HG02885 (cell line): Measurements from ENCODE around the gene DNMT3A.
A peak's percentile ranks its signal among the peaks of the same experiment; 100 is the strongest.
"Not testable (repeated sequence)": the region's sequence is repeated elsewhere in the genome, so short reads cannot be mapped to it uniquely, and the experiment has no call there.

Source experiments
- ATAC-seq: cut with Tn5 transposase; IDR thresholded peaks from one replicate; pipeline ENCODE4 v1.9.1; 2021; ENCODE audit warnings: mild to moderate bottlenecking; ENCODE audit not compliant: unreplicated experiment, poor library complexity

The DNMT3A gene

DNA sequence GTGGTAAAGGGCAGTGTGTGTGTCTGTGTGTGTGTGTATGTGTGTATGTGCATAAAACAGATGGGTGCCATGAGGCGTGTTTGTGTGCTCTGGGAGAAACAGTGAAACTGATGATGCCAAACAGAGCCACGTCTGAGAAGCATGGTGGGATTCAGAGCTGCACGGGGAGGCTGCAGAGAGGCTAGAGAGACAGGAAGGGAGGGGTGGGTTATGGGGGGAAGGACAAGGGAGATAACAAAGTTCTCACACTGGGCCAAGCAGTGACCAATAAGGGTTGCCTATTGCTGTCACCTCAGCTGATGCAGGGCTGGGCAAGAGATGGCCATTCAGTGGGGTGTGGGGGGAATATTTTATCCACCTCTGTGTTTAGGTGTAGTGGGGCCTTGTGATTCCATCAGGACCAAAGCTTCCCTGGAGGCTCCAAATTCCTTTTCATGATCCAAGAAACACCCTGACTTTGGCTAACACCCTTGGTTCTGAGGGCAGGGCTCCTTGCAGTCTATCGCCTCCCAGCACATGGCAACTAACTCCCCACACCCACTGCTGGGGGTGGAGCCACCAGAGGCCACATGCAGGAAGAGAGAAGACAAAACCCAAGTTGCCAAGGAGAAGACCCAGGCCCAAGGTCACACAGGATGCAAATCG is 119.1 kb downstream of the DNMT3A start:
- ATAC-seq: no peak

DNA sequence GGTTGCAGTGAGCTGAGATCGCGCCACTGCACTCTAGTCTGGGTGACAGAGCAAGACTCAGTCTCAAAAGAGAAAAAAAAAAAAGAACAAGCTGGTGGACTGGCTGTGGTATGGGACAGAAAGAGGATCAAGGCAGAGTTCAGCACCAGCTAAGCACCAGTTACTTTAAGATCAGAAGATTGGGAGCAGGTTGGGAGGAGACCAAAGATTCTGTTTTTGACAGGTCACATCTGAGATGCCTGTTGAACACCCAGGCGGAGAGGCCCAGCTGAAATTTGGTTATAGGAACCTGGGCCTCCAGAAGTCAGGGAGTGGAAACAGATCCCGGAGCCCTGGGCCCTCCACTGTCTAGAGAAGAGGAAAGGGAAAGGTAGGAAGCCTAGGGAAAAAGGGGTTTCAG is 120.1 kb downstream of the DNMT3A start:
- no peak for ATAC-seq

DNA sequence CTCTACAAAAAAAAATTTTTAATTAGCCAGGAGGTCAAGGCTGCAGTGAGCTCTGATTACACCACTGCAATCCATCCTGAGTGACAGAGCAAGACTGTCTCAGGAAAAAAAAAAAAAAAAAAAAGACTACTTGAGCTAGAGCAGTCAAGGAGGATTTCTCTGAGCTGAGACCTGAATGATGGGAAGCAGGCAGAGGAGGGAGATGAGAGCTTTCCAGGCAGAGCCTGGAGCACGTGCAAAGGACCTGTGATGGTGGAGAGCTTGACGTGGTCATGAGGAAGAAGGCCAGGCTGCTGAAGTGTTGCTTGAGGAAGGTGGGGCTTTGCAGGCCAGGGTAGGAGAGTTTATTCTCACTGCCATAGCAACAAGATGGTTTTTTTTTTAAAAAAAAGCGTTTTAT is 121.4 kb downstream of the DNMT3A start:
- no peak for ATAC-seq

DNA sequence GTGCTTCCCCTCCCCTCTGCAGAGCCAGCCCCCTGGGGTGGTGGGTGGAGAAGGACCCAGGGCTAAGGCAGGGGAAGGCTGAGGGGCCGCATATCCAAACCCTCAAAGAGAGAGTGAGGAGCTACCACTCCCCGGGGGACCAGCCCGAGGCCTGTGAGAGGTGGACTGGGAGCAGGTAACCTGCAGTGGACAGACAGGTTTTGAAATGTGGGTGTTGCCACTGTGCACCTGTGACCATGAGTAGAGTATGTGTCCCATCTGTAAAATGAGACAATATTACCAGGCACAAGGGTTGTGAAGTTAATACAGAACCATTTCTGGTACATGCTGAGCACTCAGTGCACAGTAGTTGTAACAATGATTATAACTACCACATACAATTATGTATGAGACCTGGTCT is 122.1 kb downstream of the DNMT3A start:
- no peak for ATAC-seq

DNA sequence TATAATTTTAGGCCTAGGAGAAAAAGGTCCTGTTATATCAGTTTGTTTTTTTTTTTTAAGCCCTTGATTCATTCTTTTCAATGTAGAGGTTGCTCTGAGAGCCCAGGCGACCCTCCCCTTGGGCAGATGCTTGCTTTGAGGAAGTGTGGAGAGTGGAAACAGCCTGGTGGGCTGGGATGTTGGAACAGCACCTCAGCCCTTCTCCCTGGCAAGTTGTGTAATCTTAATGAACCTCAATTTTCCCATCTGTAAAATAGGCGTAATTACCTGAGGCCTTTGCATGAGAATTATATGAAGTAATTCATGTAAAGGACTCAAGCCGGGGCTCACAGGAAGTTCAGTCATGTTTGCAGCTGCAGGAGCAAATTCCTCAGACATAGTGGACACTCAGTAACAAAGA is 123.6 kb downstream of the DNMT3A start:
- ATAC-seq: no peak

DNA sequence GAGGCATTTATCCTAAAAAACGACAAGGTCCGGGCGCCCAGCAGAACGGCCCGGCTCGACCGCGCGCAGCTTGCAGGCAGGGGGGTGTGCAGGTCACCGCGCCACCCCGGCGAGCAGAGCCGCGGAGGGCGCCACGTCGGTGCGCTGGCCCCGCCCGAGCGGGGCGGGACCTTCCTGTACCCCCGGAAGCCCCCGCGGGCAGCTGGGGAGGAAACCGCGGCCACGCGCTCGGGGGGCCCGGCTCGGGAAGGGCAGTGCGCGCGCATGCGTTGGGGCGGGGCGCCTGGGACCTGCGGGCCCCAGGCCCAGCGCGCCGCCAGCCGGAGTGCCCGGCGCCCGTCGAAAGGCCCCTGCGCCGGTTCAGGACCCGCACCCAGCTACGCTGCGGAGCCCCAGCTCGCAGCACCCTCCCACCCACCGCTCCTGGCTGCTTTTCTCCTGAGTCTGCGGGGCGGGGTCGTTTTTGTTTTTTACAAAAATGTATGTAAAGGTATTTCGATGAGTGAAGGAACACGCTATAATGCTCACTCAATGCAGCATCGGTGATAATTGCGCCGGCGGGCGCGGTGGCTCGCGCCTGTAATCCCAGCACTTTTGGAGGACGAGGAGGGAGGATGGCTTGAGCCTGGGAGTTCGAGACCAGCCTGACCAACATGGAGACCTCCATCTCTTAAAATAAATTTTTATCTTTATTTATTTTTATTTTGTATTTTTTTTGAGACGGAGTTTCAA is 125.6 kb downstream of the DNMT3A start:
- peak; percentile 86 for ATAC-seq

DNA sequence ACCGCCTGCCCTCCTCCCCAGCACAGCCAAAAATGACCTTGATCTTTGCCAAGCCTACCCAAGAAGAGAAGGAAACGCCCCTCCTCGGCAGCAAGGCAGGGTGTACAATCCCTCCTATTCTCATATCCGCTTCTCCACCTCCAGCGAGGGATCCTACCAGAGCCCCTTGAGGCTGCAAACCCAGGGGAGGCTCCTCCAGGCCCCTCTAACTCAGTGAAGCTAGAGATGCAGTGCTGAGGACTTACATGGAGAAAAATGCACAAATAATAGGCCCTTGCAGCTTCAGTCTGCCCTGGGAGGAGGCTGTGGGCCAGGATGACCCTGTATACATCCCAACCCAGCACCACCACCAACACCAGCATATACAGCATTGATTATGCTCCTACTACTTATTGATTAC is 126.5 kb downstream of the DNMT3A start:
- ATAC-seq: no peak

DNA sequence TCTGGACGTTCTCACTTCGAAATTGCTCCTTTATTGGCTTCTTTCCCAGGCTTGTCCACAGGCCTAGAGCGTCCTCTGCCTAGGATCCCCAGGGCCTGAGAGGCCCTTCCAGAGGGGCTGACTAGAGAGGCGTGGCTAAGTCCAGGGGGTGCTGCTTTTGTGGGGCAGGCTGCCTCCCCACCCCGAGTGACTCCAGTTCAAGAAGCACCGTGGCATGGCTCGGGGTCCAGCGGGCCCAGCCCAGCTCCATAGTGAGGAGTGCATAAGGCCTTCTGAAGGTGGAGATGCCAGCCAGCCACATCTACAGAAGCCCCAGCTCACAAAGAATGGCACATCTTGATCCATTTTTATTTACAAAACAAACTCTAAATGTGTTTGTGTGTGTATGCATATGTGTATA is 128.5 kb downstream of the DNMT3A start:
- no peak for ATAC-seq

DNA sequence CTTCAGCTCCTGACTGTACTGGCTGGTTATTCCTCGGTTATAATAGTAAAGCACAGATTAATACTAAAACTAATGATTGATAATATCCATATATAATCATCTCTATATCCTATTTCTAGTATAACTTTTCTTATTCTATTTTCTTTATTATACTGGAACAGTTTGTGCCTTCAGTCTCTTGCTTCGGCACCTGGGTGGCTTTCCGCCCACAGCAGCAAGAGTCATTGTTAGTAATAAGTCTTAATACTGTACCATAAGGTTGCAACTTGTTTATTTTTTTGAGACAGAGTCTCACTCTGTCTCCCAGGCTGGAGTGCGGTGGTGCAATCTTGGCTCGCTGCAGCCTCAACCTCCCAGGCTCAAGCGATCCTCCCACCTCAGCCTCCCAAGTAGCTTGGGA is 130.8 kb downstream of the DNMT3A start:
- not testable (repeated sequence) for ATAC-seq

DNA sequence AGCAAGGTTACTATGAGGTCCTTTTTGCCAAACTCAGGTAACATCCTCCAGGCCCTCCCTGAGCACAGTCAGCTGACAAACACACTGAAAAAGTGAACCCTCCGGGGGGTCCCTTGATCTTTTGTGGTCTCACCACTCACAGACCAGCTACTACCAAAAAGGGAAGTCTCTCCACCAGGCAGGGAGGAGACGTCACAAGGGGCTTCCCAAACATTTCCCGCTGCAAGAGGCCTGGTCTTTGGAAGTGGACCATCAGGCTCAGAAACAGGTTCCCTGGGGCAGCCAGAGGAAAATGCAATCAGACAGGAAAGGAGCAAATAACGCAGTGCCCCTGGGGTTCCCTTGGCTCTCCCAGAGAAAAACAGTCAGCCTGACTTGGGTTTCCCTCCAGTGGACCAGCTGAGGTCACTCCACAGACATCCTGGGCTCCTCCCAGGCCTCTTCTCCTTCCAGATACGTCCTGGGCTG is 134.6 kb downstream of the DNMT3A start:
- no peak for ATAC-seq

DNA sequence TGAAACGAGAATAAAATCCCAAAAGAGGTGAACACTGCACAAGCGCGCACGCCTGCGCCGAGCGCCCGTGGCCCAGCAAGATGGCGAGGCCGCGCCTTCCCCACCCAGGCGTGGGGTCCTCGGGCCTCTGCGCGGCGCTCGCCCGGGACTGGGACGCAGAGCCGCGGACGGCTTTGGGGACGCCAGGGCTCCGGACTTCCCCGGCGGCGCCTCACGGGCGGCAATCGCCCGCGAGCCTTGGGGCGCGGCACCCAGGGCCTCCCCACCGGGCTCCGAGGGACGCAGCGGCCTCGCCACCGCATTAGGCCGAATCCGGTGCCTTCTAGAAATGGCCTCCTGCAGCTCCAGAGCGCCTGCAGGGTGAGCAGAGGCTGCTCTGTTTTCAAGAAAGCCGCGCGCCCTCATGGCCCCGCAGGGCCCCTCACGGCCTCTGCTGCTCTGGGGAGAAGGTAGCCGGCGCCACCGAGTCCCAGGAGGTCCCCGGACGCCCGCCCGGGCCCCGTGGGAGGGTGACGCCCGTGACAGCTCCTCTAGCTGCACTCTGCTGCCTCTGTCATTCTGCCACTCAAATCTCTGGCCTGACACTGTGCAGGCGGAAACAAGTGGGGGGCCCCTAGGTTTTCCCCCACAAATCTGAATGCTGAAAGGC is 137.4 kb downstream of the DNMT3A start:
- ATAC-seq: no peak

DNA sequence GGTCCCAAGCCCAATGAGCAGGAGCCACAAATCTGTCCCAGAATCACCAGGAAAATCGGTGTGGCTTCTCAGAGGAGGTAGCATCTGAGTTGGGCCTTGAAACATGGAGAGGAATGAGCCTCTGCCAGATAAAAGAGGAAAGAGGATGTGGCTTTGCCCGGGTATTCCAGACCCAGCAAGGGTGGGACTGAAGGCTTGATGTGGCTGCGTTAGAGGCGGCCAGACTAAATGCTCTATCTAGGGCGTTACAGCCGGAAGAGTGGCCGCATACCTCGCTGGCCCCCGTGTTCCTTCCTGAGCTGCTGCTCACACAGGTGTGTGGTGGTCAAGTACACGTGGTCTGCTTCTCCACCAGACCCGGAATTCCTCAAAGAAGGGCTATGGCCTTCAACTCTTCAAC is 139.4 kb downstream of the DNMT3A start:
- ATAC-seq: no peak

DNA sequence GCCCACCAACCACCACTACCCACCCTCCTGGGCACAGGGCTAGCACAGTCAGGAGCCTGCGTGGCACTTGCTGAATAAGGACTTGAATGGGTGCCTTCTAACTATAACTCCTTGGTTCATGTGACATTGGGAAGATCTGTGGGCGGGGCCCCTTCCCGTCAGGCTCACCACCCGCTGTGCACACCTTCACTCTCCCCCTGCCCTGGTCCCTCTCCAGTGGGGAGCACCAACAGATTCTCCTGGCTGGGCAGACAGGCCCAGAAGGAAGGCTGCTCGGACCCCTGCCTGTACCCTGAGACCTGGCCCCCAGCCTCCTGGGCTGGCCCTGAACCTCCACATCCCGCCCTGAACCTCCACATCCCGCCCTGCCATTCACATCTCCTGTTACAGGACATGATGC is 139.9 kb downstream of the DNMT3A start:
- no peak for ATAC-seq

DNA sequence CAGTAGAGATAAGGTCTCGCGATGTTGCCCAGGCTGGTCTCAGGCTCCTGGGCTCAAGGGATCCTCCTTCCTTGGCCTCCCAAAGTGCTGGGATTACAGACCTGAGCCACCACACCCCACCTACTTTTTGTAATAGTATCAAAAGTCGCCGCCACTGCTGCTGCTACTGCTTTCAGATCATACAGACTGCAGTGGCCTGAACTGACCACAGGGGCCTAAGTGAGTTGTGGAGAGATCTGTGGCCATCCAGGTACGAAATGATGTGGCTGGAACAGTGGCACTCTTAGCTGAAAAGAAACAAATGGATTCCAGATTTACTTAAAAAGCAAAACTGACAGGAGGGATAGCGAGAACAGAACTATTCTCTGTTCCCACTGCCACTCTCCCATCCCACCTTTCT is 140.5 kb downstream of the DNMT3A start:
- ATAC-seq: no peak

DNA sequence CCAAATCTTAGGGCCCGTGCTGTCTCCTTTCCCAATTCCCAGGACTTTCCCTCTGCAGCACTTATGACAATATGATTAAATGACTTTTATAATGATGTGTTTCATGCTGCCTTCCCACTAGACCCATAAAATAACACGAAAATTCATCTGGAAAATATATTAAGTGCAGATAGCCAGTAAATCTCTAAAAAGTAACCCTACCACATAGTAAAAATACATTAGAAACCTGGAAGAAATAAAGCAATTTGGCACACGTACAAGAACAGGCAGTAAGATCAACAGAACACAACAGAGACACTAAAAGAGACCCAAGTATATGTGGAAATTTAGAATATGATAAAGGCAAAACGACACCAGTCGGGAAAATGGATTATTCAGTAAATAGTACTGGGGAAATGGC is 143.1 kb downstream of the DNMT3A start:
- ATAC-seq: no peak

DNA sequence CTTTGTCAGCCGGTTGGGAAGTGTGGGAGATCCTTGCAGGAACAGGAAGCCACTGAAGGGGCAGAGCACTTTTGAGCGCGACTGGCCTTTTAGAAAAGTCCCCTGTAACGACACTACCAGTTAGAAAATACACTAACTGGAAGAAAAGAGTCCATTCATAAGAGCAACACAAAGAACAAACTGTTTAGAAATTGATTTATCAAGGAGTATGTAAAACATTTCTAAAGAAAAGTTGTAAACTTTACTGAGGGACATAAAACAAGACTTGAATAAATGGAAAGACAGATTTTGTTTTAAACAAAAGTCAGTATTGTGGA is 143.6 kb downstream of the DNMT3A start:
- no peak for ATAC-seq

DNA sequence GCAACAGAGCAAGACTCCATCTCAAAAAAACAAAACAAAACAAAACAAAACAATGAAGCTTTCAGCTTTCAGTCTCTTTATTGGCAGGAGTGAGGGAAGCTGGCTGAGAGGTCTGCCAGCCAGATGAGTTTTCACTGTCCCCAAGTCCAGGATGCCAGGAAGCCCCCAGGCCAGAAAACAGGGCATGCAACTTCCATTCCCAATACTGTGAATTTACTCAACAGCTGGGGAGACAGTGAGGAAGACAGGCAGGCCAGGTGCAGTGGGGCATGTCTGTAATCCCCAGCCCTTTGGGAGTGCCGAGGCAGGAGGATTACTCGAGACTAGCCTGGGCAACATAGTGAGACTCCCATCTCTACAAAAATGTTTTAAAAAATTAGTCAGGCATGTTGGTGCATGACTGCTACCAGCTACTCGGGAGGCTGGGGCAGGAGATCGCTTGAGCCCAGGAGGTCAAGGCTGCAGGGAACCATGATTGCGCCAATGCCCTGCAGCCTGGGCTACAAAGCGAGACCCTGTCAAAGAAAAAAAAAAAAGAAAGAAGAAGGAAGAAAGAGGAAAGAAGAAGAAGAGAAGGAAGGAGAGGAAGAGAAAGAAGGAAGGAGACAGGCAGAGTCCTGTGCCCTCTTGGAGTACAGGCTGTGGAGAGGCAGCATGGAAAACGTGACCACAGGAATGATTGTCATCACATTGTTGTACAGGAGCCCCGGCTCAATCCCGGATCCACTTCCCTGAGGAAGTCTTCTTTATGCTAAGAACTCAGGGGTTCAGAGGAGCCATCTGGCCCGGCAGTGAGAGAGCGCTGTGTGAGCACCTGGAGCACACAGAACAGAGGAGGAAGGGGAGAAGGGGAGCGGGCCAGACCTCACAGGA is 144.2 kb downstream of the DNMT3A start:
- ATAC-seq: no peak

DNA sequence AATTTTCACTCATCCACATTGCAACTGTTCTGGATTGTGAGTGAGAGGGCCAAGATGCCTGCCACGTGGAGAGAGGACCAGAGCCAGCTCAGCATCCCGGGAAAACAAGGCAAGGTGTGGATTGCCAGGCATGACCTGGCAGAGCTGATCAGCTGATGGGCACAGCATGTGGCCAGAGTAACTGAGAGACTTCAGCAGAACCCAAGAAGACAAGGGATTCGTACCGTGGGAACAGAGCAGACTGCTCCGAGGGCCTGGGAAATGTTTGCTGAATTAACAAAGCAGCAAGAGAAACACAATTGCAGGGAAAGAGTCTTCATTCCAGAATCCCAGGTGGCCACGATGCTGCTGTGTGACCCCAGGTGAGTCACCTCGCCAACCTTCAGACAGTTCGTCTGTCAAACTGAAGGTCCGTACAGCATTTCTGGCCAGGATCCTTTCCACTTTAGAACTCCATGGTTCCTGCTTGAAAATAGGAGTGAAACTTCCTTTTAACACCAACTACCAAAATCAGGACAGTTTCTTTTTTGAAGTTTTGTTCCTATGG is 147.1 kb downstream of the DNMT3A start:
- ATAC-seq: no peak

DNA sequence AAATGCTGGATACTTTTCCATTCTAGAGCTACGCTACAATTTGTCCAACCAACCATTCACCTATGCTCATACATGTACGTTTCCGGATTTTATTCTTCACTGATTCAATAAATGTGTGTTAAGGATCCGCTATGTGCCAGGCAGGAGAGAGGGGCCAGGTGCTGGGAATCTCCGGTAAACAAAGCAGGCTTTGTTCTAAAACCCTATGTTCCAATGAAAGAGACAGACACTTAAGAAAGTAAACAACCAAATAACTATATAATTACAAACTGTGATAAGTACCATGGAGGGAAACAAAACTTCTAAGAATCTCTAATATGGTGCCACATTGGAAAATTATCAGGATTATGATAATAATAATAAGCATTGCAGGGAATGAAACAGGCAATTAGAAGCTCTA is 151.2 kb downstream of the DNMT3A start:
- no peak for ATAC-seq

DNA sequence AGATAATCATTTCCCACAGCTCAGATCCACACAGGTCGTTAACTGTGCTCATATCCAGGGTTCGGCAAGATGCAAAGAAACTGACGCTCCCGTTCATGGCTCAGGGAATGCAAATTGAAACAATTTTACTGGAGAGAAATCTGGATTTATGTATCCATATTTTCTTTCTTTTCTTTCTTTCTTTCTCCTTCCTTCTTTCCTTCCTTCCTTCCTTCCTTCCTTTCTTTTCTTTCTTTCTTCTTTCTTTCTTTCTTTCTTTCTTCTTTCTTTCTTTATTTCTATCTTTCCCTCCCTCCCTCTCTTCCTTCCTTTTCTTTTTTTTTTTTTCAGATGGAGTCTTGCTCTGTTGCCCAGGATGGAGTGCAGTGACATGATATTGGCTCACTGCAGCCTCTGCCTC is 153.3 kb downstream of the DNMT3A start:
- no peak for ATAC-seq
